Ramos (cell line): ENCODE data around the gene DTHD1.

ENCODE experiments used
- in situ Hi-C: fragments of 300-500 bp; cut with MboI; formaldehyde crosslinking; loops from one replicate; pipeline ENCODE4 v1.14.3; 2022; ENCODE audit warnings: low sequenced_read_pairs; ENCODE audit not compliant: unreplicated experiment

The DTHD1 gene

GRCh38 chr4:36312511-36312910, 31.1 kb downstream of the DTHD1 start:
- in situ Hi-C loops, result no loop called here

GRCh38 chr4:36313301-36313700, 31.9 kb downstream of the DTHD1 start:
- in situ Hi-C loops, result no loop called here

- in situ Hi-C loops, result no loop called here
These were observed 32.3 kb downstream of the DTHD1 start for GRCh38 chr4:36313703-36314102.

- in situ Hi-C loops, result no loop called here
These were observed 35.2 kb downstream of the DTHD1 start for GRCh38 chr4:36316607-36317006.

- in situ Hi-C loops, result no loop called here
These were observed 36.3 kb downstream of the DTHD1 start for GRCh38 chr4:36317721-36318120.

GRCh38 chr4:36320117-36320896, 38.9 kb downstream of the DTHD1 start:
- in situ Hi-C loops, result no loop called here

GRCh38 chr4:36321176-36321575, 39.8 kb downstream of the DTHD1 start:
- in situ Hi-C loops, result no loop called here

- in situ Hi-C loops, result no loop called here
These were observed 41.5 kb downstream of the DTHD1 start for GRCh38 chr4:36322921-36323354.

- in situ Hi-C loops, result no loop called here
These were observed 42.5 kb downstream of the DTHD1 start for GRCh38 chr4:36323816-36324419.

GRCh38 chr4:36324808-36325207, 43.4 kb downstream of the DTHD1 start:
- in situ Hi-C loops, result no loop called here

- in situ Hi-C loops, result no loop called here
These were observed 44.1 kb downstream of the DTHD1 start for GRCh38 chr4:36325499-36325898.

- in situ Hi-C loops, result no loop called here
These were observed 44.5 kb downstream of the DTHD1 start for GRCh38 chr4:36325926-36326325.

GRCh38 chr4:36326476-36327029, 45.1 kb downstream of the DTHD1 start:
- in situ Hi-C loops, result no loop called here

- in situ Hi-C loops, result no loop called here
These were observed 46.0 kb downstream of the DTHD1 start for GRCh38 chr4:36327400-36327799.

- in situ Hi-C loops, result no loop called here
These were observed 46.7 kb downstream of the DTHD1 start for GRCh38 chr4:36328130-36328529.

- in situ Hi-C loops, result no loop called here
These were observed 47.8 kb downstream of the DTHD1 start for GRCh38 chr4:36329228-36329627.

GRCh38 chr4:36330796-36331195, 49.4 kb downstream of the DTHD1 start:
- in situ Hi-C loops, result no loop called here

GRCh38 chr4:36332023-36332781, 50.8 kb downstream of the DTHD1 start:
- in situ Hi-C loops, result no loop called here

- in situ Hi-C loops, result no loop called here
These were observed 51.3 kb downstream of the DTHD1 start for GRCh38 chr4:36332782-36333131.

GRCh38 chr4:36333303-36333877, 52.0 kb downstream of the DTHD1 start:
- in situ Hi-C loops, result no loop called here
